Astrocyte of the spinal cord (primary cell): ENCODE results near the gene PIGQ.
A peak's percentile ranks its signal among the peaks of the same experiment; 100 is the strongest.

Experiments used
- DNase-seq: peaks from one replicate; pipeline ENCODE4 v3.0.0; 2011; ENCODE audit warnings: low read depth, low spot score
- H3K4me3 ChIP-seq: 2 replicates; pipeline ENCODE4 v1.5.1; 2011; ENCODE audit warnings: low read depth, mild to moderate bottlenecking, low read length, moderate library complexity
- in situ Hi-C: cut with HindIII; loops from 2 replicates; pipeline ENCODE4 v1.10.0; 2017; ENCODE audit warnings: low sequenced_read_pairs
- TF ChIP-seq, protein P1 (sequence below): IDR thresholded peaks from 2 replicates; pipeline ENCODE4 v1.5.1; 2012; ENCODE audit warnings: low read depth, mild to moderate bottlenecking, low read length, inconsistent platforms

The PIGQ gene

DNA sequence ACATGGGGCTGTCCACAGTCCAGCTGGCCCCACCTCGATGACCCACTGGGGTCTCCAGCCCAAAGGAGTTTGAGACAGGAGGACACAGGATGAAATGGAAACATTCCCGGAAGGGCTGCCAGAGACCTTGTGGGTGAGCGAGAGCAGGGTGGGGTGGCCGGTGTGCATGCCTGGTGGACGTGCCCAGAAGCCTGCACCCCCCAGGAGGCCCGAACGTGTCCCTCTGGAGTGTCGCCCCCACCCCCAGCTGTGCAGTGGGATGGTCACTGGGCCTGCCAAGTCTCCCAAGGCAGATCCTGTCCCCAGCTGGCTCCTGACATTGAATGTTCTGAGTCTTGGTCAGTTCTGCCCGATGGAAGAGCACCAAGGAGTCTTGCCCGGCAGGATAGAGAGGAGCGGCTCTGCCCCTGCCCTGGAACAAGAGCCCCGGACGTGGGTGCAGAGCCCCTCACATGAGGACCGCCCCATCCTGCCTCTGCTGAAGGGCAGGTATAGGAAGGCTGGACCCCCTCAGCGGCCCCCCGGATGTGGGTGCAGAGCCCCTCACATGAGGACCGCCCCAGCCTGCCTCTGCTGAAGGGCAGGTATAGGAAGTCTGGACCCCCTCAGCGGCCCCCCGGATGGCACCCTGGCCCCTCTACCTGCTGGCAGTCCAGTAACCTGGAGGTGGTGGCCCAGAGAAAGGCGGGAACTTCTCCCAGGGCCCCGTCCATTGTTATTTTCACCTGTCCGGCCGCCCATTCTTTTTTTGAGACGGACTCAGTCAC is 45.3 kb upstream of the PIGQ start:
- in situ Hi-C loops = no loop called here
- DNase-seq = no peak
- H3K4me3 ChIP-seq = no peak overlapping the region
- TF ChIP-seq, protein P1, sequence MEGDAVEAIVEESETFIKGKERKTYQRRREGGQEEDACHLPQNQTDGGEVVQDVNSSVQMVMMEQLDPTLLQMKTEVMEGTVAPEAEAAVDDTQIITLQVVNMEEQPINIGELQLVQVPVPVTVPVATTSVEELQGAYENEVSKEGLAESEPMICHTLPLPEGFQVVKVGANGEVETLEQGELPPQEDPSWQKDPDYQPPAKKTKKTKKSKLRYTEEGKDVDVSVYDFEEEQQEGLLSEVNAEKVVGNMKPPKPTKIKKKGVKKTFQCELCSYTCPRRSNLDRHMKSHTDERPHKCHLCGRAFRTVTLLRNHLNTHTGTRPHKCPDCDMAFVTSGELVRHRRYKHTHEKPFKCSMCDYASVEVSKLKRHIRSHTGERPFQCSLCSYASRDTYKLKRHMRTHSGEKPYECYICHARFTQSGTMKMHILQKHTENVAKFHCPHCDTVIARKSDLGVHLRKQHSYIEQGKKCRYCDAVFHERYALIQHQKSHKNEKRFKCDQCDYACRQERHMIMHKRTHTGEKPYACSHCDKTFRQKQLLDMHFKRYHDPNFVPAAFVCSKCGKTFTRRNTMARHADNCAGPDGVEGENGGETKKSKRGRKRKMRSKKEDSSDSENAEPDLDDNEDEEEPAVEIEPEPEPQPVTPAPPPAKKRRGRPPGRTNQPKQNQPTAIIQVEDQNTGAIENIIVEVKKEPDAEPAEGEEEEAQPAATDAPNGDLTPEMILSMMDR = no peak

DNA sequence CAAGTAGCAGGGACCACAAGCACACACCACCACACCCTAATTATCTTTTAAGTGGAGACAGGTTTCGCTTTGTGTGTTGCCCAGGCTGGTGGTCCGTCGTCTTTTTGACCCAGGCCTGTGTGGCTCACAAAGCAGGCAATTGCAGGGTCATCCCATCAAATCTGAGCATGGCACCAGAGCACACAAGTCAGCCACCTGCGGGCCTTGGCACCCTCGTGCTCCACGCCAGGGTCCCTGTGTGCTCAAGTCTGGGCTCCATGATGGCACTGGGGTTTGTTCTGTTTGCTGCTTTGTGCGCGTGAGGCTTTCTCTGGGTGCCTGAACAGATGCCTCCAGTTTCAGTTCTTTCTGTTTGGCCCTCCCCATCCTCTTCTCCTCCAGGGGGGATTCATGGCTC is 44.6 kb upstream of the PIGQ start:
- TF ChIP-seq, protein P1 = no peak
- no peak overlapping the region for H3K4me3 ChIP-seq
- no peak for DNase-seq
- in situ Hi-C loops = no loop called here

DNA sequence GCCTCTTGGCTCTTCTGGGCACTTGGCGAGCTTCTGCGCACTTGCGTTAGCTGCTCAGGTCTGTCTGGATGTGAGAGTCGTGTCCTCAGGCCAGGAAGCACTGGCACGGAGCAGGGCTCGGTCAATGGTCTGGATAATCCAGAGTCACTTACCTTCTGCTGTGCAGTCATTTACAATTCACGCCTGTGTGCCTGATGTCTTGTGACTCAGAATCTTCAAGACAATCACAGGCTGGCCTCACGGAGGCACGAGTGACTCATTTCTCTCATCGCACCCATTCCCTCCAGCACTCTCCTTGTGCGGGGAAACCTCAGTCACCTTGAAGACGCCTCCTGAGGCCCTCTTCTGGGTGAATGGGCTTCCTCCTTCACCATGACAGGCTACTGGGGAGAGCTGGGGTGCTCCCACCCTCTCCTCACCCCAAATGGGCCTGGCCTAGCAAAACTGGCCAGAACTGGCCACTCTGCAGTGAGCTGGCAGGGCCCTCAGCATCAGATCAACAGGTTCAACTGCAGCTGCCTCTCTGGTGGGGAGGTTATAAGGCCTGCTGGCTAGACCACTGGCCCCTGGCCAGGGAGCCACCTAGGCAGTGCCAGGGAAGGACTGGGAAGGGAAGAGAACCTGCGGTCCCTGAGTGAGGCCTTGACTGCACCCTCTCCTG is 44.1 kb upstream of the PIGQ start:
- peak overlapping the region; percentile 71 for H3K4me3 ChIP-seq
- DNase-seq = peak; percentile 83
- in situ Hi-C loops = no loop called here
- TF ChIP-seq, protein P1 = no peak

DNA sequence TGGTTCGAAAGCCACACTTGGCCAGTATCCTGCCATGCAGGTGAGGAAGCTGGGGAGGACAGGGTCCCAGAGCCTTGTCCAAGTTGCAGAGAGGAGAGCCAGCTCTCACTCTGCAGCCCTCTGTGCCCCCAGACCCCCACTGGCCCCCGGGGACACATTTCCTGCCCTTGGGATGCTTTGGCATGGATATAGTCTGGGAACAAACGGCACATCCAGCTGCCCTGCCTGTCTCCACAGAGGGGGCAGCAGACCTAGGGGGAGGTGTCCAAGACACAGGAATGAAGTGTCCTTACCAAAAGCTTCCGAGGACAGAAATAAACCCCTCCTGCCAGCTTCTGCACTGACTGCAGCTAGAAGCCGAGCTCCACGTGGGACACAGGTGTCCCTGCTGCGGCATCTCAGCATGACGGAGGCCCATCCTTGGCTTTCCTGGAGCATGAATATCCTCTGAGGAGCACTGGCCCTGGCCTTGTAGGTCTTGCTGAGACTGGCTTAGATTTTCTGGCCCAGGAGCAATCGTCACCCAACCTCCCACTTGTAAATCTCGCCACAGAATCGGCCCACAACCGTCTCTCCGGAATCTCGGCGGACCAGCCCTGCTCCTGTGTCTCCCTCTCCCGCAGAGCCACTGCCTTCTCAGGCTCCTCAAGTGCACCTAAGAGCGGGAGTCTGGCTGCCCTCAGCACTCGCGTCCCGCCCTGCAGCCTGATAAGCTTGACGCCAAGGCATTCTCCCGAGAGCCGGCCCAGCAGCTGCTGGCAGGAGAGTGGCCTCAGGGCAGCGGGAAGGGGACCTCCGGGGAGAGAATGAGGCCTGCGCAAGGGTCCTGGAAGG is 43.4 kb upstream of the PIGQ start:
- in situ Hi-C loops = no loop called here
- TF ChIP-seq, protein P1 = no peak
- H3K4me3 ChIP-seq = peak overlapping the region; percentile 71
- peak; percentile 35 for DNase-seq

DNA sequence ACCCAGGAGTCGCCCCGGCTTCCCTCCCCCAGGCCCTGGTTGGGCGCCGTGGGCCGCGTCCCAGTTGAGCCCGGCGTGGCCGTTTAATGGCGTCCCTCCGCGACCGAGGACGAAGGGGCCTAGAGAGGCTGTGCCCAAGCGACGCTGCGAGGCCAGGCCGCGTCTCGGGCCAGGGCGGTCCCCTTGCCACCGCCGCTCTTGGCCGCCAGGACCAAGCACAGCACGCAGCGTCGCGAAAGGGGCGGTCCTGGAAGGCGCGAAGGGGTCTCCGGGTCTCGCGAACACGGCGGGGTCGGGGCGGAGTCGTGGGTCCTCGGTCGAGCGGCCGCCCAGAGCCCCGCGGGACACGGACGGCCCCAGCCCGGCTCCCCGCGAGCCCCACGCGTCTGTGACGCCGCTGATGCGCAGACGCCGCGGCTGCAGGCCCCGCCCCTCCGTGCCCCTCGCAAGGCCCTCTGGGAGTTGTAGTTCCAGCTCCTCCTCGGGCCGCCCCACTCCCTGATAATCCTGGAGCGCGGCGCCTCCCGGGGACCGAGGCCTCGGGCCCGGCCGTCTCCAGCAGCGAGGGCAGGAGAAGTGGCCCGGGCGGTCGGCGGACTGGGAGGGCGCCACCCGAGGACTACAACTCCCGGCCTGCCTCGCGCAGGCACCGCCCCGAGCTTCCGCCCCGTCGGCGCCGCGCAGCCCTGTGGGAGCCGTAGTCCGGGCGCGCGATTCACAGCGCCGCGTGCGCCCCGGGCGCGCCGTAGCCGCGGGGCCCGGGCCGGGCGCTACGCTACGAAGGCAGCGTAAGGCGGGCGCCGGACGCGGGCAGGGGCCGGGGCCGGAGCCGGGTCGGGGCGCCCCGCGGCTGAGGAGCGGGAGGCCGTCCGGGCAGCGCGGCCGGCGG is 42.5 kb upstream of the PIGQ start, which contains the start of gene CAPN15:
Gene CAPN15 (plus strand): TSS at position 698 of the 889 bp plus-strand sequence. CDS start 19,127 bp downstream, outside the sequence.
- peak within 1 kb of the TSS; percentile 72 for H3K4me3 ChIP-seq

More for the DNA sequence above, 42.5 kb upstream of the PIGQ start, which contains the start of gene CAPN15:
- in situ Hi-C loops = no loop called here
- DNase-seq = peak; percentile 88
- TF ChIP-seq, protein P1 = no peak
